Glomerular endothelial cell (primary cell): ENCODE measurements around the gene WARS2. TPM values are rescaled to one million over a fixed set of nuclear protein-coding genes. Genes with fewer than 3 reads are reported as not detected.

Source experiments
- DNase-seq: peaks from one replicate; pipeline ENCODE4 v3.0.0-alpha.2; 2011; ENCODE audit warnings: low read depth, low spot score; ENCODE audit errors: extremely low read depth
- total RNA-seq: library from RNA; depleted of rRNA; stranded (reverse); fragments of >200 nt; gene quantifications from 2 replicates; pipeline ENCODE4 v1.2.3, GENCODE V29; 2015

The WARS2 gene
- total RNA-seq, 1 donor from 2014 or later, result 13.6 TPM

DNA sequence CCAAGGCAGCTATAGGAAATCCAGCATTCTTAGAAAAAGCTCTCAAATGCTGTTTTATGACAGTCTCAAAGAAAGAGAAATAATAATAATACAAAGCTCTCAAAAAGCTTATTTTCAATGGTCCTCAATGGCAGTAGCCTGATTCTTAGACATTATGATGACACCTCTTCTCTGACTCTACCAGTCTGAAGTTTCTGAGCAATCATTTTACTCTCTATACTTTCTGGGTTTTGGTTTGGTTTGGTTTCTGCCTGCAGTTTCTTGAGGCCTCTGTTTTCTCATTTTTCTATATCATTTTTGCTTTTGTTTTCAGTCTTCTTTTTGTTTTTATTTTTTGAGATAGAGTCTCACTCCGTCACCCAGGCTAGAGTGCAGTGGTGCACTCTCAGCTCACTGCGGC is 102.1 kb downstream of the WARS2 start:
- DNase-seq, result no peak

DNA sequence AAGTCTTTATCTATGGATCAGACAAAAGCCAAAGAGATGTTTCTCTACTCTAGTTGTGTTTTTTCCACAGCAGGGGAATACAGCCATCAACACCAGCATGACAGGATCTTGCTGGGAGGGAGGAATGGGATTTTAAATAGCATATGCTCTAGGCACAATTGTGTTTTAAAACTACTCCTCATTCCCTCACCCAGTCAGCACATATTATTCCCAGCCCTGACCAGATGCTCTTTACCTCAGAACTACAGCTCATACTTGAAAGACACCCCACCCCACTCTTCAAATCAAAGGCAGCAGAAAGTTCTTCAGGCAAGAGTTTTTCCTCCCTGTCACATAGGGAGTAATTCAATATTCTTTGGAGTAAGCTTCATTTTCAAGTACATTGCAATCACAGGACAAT is 106.1 kb downstream of the WARS2 start:
- DNase-seq, result no peak

GRCh38 chr1:119032986-119033385 is 107.5 kb downstream of the WARS2 start:
- DNase-seq, result no peak

DNA sequence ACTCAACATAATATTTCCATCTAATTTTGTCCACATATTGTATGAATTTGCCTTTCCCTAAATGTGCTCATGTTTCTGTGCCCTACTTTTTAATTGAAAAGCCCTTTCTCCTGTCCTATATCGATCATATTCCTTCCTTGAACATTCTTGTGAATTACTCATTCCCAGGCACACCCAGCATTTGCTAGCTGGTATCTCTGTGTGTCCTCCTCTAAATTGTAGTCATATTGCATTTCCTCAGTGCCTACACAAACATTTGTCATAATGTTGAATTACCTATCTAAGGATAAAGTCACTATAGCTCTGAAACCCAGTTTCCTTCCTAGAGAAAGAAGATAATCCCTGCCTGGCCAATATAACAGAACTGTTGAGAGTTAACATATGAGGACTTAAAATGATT is 112.7 kb downstream of the WARS2 start:
- DNase-seq, result no peak

GRCh38 chr1:119026956-119027355 is 113.5 kb downstream of the WARS2 start:
- DNase-seq, result no peak

GRCh38 chr1:119015547-119015946 is 124.9 kb downstream of the WARS2 start:
- no peak for DNase-seq

DNA sequence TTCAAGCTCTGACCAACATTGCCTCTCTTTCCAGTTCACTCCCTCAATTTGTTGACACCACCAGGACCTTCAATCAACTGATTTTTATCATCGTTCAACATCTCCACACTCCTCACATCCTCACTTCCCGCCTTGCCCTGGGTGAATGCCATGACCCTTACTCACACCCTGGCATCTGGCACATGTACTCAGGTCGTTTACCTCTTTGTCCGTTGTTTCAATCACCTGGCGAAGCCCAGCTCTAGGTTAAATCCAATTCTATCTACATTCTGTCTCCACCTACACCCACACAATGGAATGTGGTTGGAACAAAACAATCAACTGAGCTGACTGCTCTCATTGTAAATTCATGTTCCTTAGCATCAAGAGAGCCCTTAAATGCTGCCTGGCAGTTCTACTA is 128.1 kb downstream of the WARS2 start:
- DNase-seq, result no peak

GRCh38 chr1:119011706-119012105 is 128.7 kb downstream of the WARS2 start:
- DNase-seq, result no peak

DNA sequence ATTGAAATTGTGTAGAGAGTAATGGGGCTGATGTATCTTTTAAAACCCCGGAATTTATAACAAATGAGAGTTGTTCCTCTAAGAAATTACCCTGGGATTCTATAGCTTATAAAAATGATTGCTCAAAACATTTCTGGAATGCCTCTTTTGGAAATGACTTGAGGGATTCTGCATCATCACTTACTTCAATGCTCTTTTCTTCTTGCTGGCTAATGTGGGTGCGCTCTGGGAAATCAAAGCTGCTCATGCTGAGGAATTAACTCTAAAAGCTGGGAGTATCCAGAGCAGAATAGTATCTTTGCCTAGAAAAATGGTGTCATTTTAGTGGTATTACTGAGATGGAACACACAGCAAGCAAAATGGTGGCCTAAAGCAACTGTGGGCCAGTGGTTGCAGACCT is 129.3 kb downstream of the WARS2 start:
- no peak for DNase-seq

GRCh38 chr1:119010201-119010600 is 130.3 kb downstream of the WARS2 start:
- no peak for DNase-seq

GRCh38 chr1:119009312-119009655 is 131.2 kb downstream of the WARS2 start:
- no peak for DNase-seq

DNA sequence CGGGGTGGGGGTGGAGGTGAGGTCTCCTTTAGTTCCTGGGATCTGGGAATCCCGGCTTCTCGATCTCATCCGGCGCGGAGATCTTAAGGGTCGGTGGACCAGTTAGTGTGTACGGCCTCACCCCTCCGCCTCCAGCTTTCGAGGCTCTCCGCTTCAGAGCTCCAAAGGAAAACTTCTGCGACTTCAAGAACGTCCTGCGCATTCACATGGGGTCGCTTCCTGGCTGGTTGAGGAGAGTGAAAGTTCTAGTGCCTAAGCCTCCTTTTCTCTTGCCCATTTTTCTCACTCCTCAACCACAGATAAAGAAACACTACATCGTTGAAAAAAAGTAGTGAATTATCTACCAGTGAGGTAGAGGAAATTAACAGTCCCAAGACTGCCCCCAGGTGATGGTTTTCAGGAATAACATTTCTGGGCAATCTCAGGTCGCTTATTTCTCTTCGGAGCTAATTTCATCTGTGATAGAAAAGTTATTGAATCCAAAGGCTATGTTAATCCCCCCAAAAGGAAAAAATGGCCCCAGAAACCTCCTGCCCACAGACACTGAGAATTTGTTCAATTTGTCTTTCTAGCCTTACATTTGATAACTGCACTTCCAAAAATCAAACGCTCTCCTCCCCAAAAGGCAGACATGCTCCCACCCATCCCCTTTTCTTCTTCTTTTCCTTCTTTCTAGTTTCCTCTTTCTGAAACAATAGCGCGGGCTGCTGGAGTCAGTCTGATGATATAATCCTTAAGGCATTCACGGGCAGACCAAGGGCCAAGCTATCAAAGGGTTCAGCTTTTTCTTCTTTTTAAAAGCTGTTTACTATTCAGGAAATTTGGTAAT is 131.8 kb downstream of the WARS2 start:
- DNase-seq, result peak; percentile 22

DNA sequence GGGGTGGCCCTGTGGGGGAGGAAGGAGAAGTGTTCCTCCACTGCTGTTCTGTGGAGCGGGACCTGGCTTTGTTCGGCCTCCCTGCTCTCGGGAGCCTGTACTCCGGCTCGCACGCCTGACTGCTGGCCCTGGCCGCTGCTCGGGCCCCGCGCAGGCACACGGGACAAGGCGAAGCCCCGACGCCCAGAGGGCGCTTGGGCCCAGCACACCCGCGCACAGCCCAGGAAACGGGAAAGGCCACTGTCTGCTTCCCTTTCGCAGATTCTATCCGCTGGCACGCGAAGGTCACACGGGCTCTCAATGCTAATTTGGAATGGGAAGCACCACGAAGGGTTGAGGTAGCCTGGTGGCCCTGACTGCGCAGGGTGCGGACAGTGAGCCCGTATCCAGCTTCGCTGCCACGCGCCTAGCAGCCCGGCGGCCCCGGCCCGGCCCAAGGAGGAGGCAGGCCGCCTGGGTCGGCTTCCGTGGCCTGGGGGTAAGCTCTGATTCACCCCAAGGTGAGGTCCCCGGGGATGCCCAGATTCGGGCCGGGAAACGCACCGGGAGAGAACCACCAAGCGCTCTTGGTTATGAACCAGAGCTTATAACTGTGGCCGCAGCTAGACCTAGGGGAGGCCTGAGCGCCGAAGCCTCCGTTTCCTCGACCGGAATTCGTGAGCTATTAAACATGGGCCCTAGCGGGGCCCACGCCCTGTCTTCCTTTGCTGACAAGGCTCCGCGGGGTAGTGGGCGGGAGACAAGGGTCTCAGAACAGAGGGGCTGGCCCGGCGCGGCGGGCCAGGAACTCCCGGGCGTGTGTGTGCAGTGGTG is 132.6 kb downstream of the WARS2 start:
- no peak for DNase-seq

- DNase-seq, result no peak
These were observed 133.1 kb downstream of the WARS2 start for GRCh38 chr1:119007339-119007669.

DNA sequence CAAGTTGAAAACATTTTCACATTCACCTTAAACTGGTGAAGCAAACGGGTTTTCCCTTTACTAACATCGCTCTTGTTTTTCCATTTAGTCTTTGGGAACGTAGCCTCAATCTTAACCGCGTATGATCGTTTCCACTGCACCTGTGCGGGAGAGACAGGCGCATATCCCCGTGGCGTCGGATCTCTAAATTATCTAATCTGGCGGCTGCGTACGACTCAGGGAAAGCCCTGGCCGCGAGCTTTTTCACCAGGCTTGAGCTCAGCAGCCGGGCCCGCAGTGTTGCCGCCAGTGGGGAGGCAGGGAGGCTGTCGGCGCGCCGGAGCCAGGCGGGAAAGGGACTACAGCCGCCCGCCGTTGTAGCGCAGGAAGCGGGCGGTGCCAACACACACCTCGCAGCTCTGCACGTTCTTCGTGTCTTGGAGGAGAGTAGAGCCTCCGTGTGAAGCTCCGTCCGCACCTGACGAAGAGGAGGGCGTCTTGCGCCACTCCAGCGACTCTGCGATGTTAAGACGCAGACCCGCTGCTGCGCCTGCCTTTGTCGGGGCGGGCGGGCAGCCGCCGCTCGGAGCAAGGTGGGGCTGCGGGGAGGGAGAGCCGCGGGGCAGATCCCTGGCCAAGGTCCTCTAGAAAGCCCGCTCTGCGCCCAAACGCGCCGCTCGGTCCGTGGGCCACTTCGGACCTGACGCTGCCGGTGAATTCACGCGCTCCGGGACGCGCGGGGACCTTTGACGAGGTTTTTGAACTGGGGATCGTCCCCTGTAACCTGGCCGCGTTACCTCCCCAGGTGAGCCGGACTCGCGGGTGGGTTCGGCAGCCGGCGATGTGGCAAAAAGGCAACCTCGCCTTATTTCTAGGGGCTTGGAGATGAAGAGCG is 133.8 kb downstream of the WARS2 start:
- no peak for DNase-seq

- no peak for DNase-seq
These were observed 134.6 kb downstream of the WARS2 start for GRCh38 chr1:119005724-119006405.

GRCh38 chr1:119004781-119005180 is 135.7 kb downstream of the WARS2 start:
- no peak for DNase-seq

- no peak for DNase-seq
These were observed 136.3 kb downstream of the WARS2 start for GRCh38 chr1:119004129-119004527.

DNA sequence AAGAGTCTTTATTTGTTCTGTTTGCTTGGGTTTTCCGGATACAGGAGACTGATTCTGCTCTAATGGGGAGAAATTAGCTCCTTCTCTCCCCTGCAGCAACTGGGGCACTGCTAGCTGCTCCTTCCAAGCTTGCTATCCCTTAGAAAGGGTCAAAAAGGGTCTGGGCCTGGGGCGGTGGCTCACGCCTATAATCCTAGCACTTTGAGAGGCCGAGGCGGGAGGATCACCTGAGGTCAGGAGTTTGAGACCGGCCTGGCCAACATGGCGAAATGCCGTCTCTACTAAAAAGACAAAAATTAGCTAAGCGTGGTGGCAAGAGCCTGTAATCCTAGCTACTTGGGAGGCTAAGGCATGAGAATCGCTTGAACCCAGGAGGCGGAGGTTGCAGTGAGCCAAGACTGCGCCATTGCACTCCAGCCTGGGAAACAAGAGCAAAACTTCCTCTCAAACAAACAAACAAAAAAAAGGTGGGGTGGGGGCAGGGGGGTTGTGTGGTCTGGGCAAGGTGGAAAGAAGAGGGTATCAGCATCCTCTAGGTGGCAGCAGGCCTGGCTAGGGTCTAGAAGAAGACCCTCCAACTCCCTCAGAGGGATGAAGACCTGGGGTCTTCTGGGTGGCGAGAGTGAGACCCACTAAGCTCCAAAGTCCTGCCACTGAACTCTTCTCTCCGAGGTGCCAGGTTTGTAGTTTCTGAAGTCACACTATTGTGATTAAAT is 136.9 kb downstream of the WARS2 start:
- no peak for DNase-seq

DNA sequence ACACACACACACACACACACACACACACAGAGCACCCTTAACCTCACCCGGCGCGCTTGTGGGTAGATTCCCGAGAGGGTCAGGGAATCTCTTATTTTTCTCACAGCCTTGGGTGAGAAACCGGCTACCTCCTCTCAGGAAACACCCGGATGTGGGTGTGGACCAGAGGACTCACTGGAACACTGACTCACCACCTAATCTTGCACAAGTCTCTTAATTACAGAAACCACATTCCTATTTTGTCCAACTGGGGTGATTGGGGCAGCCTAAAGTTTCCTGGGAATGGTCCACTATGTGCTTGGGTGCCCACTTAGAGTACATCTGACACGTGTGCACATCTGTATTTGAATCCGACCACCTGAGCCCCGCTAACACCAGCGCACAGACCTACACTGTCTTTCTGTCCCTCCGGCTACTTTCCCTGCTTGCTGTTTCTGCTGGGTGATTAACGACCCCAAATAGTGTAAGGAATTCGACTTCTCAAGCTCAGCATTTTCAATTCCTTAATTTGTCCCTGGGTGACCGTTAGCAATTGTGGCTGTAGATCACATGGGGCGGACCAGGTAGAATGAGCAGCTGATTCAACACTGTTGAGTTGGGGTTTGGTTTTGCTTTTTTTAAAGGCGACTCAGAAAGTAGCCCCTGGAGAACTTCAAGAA is 138.3 kb downstream of the WARS2 start:
- DNase-seq, result no peak
